ENCODE measurements around the gene G2E3. TPM values are rescaled to one million over a fixed set of nuclear protein-coding genes. Genes with fewer than 3 reads are reported as not detected.
A peak's percentile ranks its signal among the peaks of the same experiment; 100 is the strongest.

G2E3 gene
- total and polyA plus RNA-seq, 2 donors (not counting 1 experiment from before 2014, with no cell fraction given): 13.0 to 14.7 TPM

GRCh38 chr14:30657050-30657449 is 98.1 kb downstream of the G2E3 start:
- H4K20me1 ChIP-seq (ENCODE audit: control insufficient read depth, extremely low read depth, insufficient read depth, low read length): peaks cover 1% of the 10 kb centered on the region
- no peak overlapping the region for H3K4me2 ChIP-seq (ENCODE audit: extremely low read depth, insufficient read depth, low read length)
- H3K9me3 ChIP-seq (ENCODE audit: control insufficient read depth, insufficient read depth, low read depth, low read length): no peaks in the 10 kb centered on the region
- H3K36me3 ChIP-seq (ENCODE audit: control insufficient read depth, insufficient read depth, low read length): peaks cover 2% of the 10 kb centered on the region
- no peak overlapping the region for H3K9ac ChIP-seq (ENCODE audit: insufficient read depth, low read length)
- H3K27ac ChIP-seq (ENCODE audit: insufficient read depth, low read length): no peak overlapping the region
- no peaks in the 10 kb centered on the region for H3K27me3 ChIP-seq (ENCODE audit: control insufficient read depth, insufficient read depth, low read length)
- no peaks in the 10 kb centered on the region for H3K79me2 ChIP-seq (ENCODE audit: control insufficient read depth, insufficient read depth, low read length)
- no peak overlapping the region for H2AFZ ChIP-seq (ENCODE audit: low read length)
- TF ChIP-seq CTCF (conservative IDR thresholded peaks at IDR 0.05 in 1 of 2, IDR thresholded peaks at IDR 0.05 in 1 of 2; ENCODE audit: low read depth in 1 of 2, low read length in 2 of 2) (no peak), EZH2 (IDR thresholded peaks at IDR 0.05; ENCODE audit: low read length, missing control alignments) (no peak)
- H3K4me3 ChIP-seq (replicated peaks in 1 of 4; ENCODE audit: control extremely low read depth in 1 of 4, insufficient read depth in 1 of 4, low read depth in 3 of 4, low read length in 4 of 4): no peak overlapping the region
- DNase-seq (ENCODE audit: low read depth in 2 of 2): no peak
- peaks cover 2% of the 10 kb centered on the region for H3K4me1 ChIP-seq (ENCODE audit: control insufficient read depth, extremely low read depth, insufficient read depth, low read length)

GRCh38 chr14:30657606-30658163 is 98.7 kb downstream of the G2E3 start:
- Histone ChIP-seq H3K4me2 (ENCODE audit: extremely low read depth, insufficient read depth, low read length) (no peak overlapping the region), H3K4me3 (replicated peaks in 1 of 4; ENCODE audit: control extremely low read depth in 1 of 4, insufficient read depth in 1 of 4, low read depth in 3 of 4, low read length in 4 of 4) (no peak overlapping the region), H3K9me3 (ENCODE audit: control insufficient read depth, insufficient read depth, low read depth, low read length) (no peaks in the 10 kb centered on the region), H3K9ac (ENCODE audit: insufficient read depth, low read length) (no peak overlapping the region), H4K20me1 (ENCODE audit: control insufficient read depth, extremely low read depth, insufficient read depth, low read length) (peaks cover 1% of the 10 kb centered on the region), H3K27me3 (ENCODE audit: control insufficient read depth, insufficient read depth, low read length) (no peaks in the 10 kb centered on the region), H3K27ac (ENCODE audit: insufficient read depth, low read length) (no peak overlapping the region), H3K79me2 (ENCODE audit: control insufficient read depth, insufficient read depth, low read length) (no peaks in the 10 kb centered on the region), H3K36me3 (ENCODE audit: control insufficient read depth, insufficient read depth, low read length) (peaks cover 2% of the 10 kb centered on the region), H2AFZ (ENCODE audit: low read length) (no peak overlapping the region), H3K4me1 (ENCODE audit: control insufficient read depth, extremely low read depth, insufficient read depth, low read length) (peaks cover 2% of the 10 kb centered on the region)
- DNase-seq (ENCODE audit: low read depth in 2 of 2): peak in 1 of 2 donors; percentile 29
- peak in 1 of 2 donors; percentile 35 for TF ChIP-seq CTCF (conservative IDR thresholded peaks at IDR 0.05 in 1 of 2, IDR thresholded peaks at IDR 0.05 in 1 of 2; ENCODE audit: low read depth in 1 of 2, low read length in 2 of 2)
- no peak for TF ChIP-seq EZH2 (IDR thresholded peaks at IDR 0.05; ENCODE audit: low read length, missing control alignments)

GRCh38 chr14:30658645-30659044 is 99.7 kb downstream of the G2E3 start:
- Histone ChIP-seq H2AFZ (ENCODE audit: low read length) (no peak overlapping the region), H3K27ac (ENCODE audit: insufficient read depth, low read length) (no peak overlapping the region), H3K9ac (ENCODE audit: insufficient read depth, low read length) (no peak overlapping the region), H3K79me2 (ENCODE audit: control insufficient read depth, insufficient read depth, low read length) (no peaks in the 10 kb centered on the region), H3K27me3 (ENCODE audit: control insufficient read depth, insufficient read depth, low read length) (no peaks in the 10 kb centered on the region), H3K4me1 (ENCODE audit: control insufficient read depth, extremely low read depth, insufficient read depth, low read length) (peaks cover 2% of the 10 kb centered on the region), H3K4me2 (ENCODE audit: extremely low read depth, insufficient read depth, low read length) (no peak overlapping the region), H3K9me3 (ENCODE audit: control insufficient read depth, insufficient read depth, low read depth, low read length) (no peaks in the 10 kb centered on the region), H3K36me3 (ENCODE audit: control insufficient read depth, insufficient read depth, low read length) (peaks cover 2% of the 10 kb centered on the region), H4K20me1 (ENCODE audit: control insufficient read depth, extremely low read depth, insufficient read depth, low read length) (peaks cover 1% of the 10 kb centered on the region), H3K4me3 (replicated peaks in 1 of 4; ENCODE audit: control extremely low read depth in 1 of 4, insufficient read depth in 1 of 4, low read depth in 3 of 4, low read length in 4 of 4) (no peak overlapping the region)
- DNase-seq (ENCODE audit: low read depth in 2 of 2): no peak
- no peak for TF ChIP-seq EZH2 (IDR thresholded peaks at IDR 0.05; ENCODE audit: low read length, missing control alignments)
- TF ChIP-seq CTCF (conservative IDR thresholded peaks at IDR 0.05 in 1 of 2, IDR thresholded peaks at IDR 0.05 in 1 of 2; ENCODE audit: low read depth in 1 of 2, low read length in 2 of 2): no peak

Data from fibroblast of lung (primary cell).